ENCODE data around the gene BRMS1. TPM values are rescaled to one million over a fixed set of nuclear protein-coding genes. Genes with fewer than 3 reads are reported as not detected.

Gene BRMS1
- total and polyA plus RNA-seq, 2 donors (not counting 1 experiment from before 2014, with no cell fraction given) = 25.7 to 43.9 TPM

GRCh38 chr11:66317723-66318599, 26.9 kb downstream of the BRMS1 start:
- Histone ChIP-seq H3K36me3 (ENCODE audit: control insufficient read depth, insufficient read depth, low read length) (peaks cover 7% of the 10 kb centered on the region), H3K4me2 (ENCODE audit: extremely low read depth, insufficient read depth, low read length) (peak overlapping the region; percentile 17), H3K4me1 (ENCODE audit: control insufficient read depth, extremely low read depth, insufficient read depth, low read length) (peaks cover 24% of the 10 kb centered on the region), H3K9me3 (ENCODE audit: control insufficient read depth, insufficient read depth, low read depth, low read length) (no peaks in the 10 kb centered on the region), H3K27ac (ENCODE audit: insufficient read depth, low read length) (peak overlapping the region; percentile 84), H2AFZ (ENCODE audit: low read length) (no peak overlapping the region), H4K20me1 (ENCODE audit: control insufficient read depth, extremely low read depth, insufficient read depth, low read length) (no peaks in the 10 kb centered on the region), H3K4me3 (replicated peaks in 1 of 4; ENCODE audit: control extremely low read depth in 1 of 4, insufficient read depth in 1 of 4, low read depth in 3 of 4, low read length in 4 of 4) (peak overlapping the region in 1 of 4 experiments; percentile 90), H3K79me2 (ENCODE audit: control insufficient read depth, insufficient read depth, low read length) (peaks cover 33% of the 10 kb centered on the region), H3K9ac (ENCODE audit: insufficient read depth, low read length) (peak overlapping the region; percentile 55), H3K27me3 (ENCODE audit: control insufficient read depth, insufficient read depth, low read length) (no peaks in the 10 kb centered on the region)
- TF ChIP-seq EZH2 (IDR thresholded peaks at IDR 0.05; ENCODE audit: low read length, missing control alignments) (no peak), CTCF (conservative IDR thresholded peaks at IDR 0.05 in 1 of 2, IDR thresholded peaks at IDR 0.05 in 1 of 2; ENCODE audit: low read depth in 1 of 2, low read length in 2 of 2) (no peak)
- DNase-seq (ENCODE audit: low read depth in 2 of 2) = peak; percentile 48 to 98

DNA sequence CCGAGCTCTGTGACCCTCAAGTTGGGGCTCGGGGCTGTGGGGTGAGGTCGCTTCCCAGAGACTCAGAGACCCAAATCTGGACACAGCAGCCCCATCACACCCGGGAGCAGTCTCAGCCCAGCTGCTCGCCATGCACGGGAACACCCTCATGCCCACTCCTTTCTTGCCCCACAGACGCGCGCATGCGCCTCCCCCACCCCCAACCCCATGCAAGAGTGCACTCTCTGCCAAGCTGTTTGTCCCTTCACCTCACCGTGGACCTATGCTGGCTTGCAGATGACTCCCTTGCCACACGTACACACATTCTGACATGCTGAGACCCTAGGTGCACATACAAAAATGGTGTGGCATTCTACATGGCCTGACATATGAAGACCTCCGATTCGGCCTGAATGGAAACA, 27.6 kb downstream of the BRMS1 start:
- Histone ChIP-seq H3K9me3 (ENCODE audit: control insufficient read depth, insufficient read depth, low read depth, low read length) (no peaks in the 10 kb centered on the region), H3K4me1 (ENCODE audit: control insufficient read depth, extremely low read depth, insufficient read depth, low read length) (peaks cover 20% of the 10 kb centered on the region), H4K20me1 (ENCODE audit: control insufficient read depth, extremely low read depth, insufficient read depth, low read length) (no peaks in the 10 kb centered on the region), H3K27ac (ENCODE audit: insufficient read depth, low read length) (peak overlapping the region; percentile 84), H3K4me3 (replicated peaks in 1 of 4; ENCODE audit: control extremely low read depth in 1 of 4, insufficient read depth in 1 of 4, low read depth in 3 of 4, low read length in 4 of 4) (peak overlapping the region in 1 of 4 experiments; percentile 90), H3K79me2 (ENCODE audit: control insufficient read depth, insufficient read depth, low read length) (peaks cover 33% of the 10 kb centered on the region), H3K36me3 (ENCODE audit: control insufficient read depth, insufficient read depth, low read length) (peaks cover 7% of the 10 kb centered on the region), H3K27me3 (ENCODE audit: control insufficient read depth, insufficient read depth, low read length) (no peaks in the 10 kb centered on the region), H3K9ac (ENCODE audit: insufficient read depth, low read length) (peak overlapping the region; percentile 35), H3K4me2 (ENCODE audit: extremely low read depth, insufficient read depth, low read length) (peak overlapping the region; percentile 66), H2AFZ (ENCODE audit: low read length) (no peak overlapping the region)
- TF ChIP-seq EZH2 (IDR thresholded peaks at IDR 0.05; ENCODE audit: low read length, missing control alignments) (no peak), CTCF (conservative IDR thresholded peaks at IDR 0.05 in 1 of 2, IDR thresholded peaks at IDR 0.05 in 1 of 2; ENCODE audit: low read depth in 1 of 2, low read length in 2 of 2) (no peak)
- DNase-seq (ENCODE audit: low read depth in 2 of 2) = peak; percentile 20 to 81

DNA sequence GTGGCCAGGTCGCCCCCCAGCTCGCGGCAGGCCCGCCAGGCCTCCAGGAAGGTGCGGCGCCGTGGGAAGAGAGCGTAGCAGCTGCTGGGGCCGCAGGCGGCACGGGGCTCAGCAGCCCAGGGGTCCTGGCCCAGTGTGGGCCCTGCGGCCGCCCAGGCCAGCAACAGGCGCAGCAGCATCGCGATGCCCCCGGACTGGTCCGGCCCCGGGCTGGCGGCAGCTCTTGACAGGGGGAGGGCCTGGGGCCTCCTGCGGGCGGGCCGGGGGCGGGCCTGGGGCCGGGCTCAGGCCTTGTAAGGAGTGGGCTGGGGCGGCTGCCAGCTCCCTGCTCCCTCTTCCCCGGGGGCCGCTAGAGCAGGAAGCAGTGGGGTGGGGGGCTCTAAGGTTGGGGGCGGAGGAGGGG, 28.1 kb downstream of the BRMS1 start, which contains the start of gene CD248:
CD248 (minus strand) TSS at position 196 of the 403 bp plus-strand sequence; CDS start at position 179, 17 bp downstream.
- H3K27me3 ChIP-seq (ENCODE audit: control insufficient read depth, insufficient read depth, low read length) = no peaks in the 10 kb centered on the region
- H4K20me1 ChIP-seq (ENCODE audit: control insufficient read depth, extremely low read depth, insufficient read depth, low read length) = no peaks in the 10 kb centered on the region
- H3K4me1 ChIP-seq (ENCODE audit: control insufficient read depth, extremely low read depth, insufficient read depth, low read length) = peaks cover 19% of the 10 kb centered on the region
- peak; percentile 66 to 89 for DNase-seq (ENCODE audit: low read depth in 2 of 2)
- peak within 1 kb of the TSS; percentile 99 for H3K4me2 ChIP-seq (ENCODE audit: extremely low read depth, insufficient read depth, low read length)
- H2AFZ ChIP-seq (ENCODE audit: low read length) = no peak within 1 kb of the TSS
- H3K79me2 ChIP-seq (ENCODE audit: control insufficient read depth, insufficient read depth, low read length) = peaks cover 33% of the 10 kb centered on the region
- H3K9me3 ChIP-seq (ENCODE audit: control insufficient read depth, insufficient read depth, low read depth, low read length) = no peaks in the 10 kb centered on the region
- H3K9ac ChIP-seq (ENCODE audit: insufficient read depth, low read length) = peak within 1 kb of the TSS; percentile 85
- peak within 1 kb of the TSS; percentile 66 to 90 (median 82) for H3K4me3 ChIP-seq (replicated peaks in 1 of 4; ENCODE audit: control extremely low read depth in 1 of 4, insufficient read depth in 1 of 4, low read depth in 3 of 4, low read length in 4 of 4)
- H3K36me3 ChIP-seq (ENCODE audit: control insufficient read depth, insufficient read depth, low read length) = peaks cover 7% of the 10 kb centered on the region
- H3K27ac ChIP-seq (ENCODE audit: insufficient read depth, low read length) = peak within 1 kb of the TSS; percentile 97
- TF ChIP-seq CTCF (conservative IDR thresholded peaks at IDR 0.05 in 1 of 2, IDR thresholded peaks at IDR 0.05 in 1 of 2; ENCODE audit: low read depth in 1 of 2, low read length in 2 of 2) (no peak), EZH2 (IDR thresholded peaks at IDR 0.05; ENCODE audit: low read length, missing control alignments) (no peak)
